Hepatocyte (in vitro differentiated cells): ENCODE measurements around the gene FMNL1. TPM values are rescaled to one million over a fixed set of nuclear protein-coding genes. Genes with fewer than 3 reads are reported as not detected.

ENCODE experiments used
- DNase-seq: peaks from one replicate; pipeline ENCODE4 v3.0.0-alpha.2; 2016; ENCODE audit warnings: low spot score
- H2AFZ ChIP-seq: fragments of 200-600 bp; sonication (generic); 2 replicates; pipeline ENCODE4 v1.6.0; 2016; ENCODE audit warnings: antibody characterized with exemption, mild to moderate bottlenecking
- H3K27ac ChIP-seq: fragments of 200-600 bp; sonication (generic); 2 replicates; pipeline ENCODE4 v1.5.1; 2016; ENCODE audit warnings: mild to moderate bottlenecking
- H3K27me3 ChIP-seq: fragments of 200-600 bp; sonication (generic); 2 replicates; pipeline ENCODE4 v1.6.1; 2016
- H3K36me3 ChIP-seq: fragments of 200-600 bp; sonication (generic); replicated peaks from 2 replicates; pipeline ENCODE4 v1.5.1; 2016; ENCODE audit warnings: low read depth; ENCODE audit not compliant: insufficient read depth
- H3K4me1 ChIP-seq: fragments of 200-600 bp; sonication (generic); 2 replicates; pipeline ENCODE4 v1.5.1; 2016; ENCODE audit warnings: mild to moderate bottlenecking, moderate library complexity; ENCODE audit not compliant: insufficient read depth
- H3K4me2 ChIP-seq: fragments of 200-600 bp; sonication (generic); 2 replicates; pipeline ENCODE4 v1.6.0; 2016
- H3K4me3 ChIP-seq: fragments of 200-600 bp; sonication (generic); 2 replicates; pipeline ENCODE4 v1.5.1; 2016; ENCODE audit warnings: mild to moderate bottlenecking
- H3K79me2 ChIP-seq: fragments of 200-600 bp; sonication (generic); 2 replicates; pipeline ENCODE4 v1.6.0; 2017; ENCODE audit warnings: mild to moderate bottlenecking
- H3K9me2 ChIP-seq: fragments of 200-600 bp; sonication (generic); replicated peaks from 2 replicates; pipeline ENCODE4 v1.6.0; 2017; ENCODE audit warnings: mild to moderate bottlenecking; ENCODE audit not compliant: insufficient read depth
- H3K9me3 ChIP-seq: fragments of 200-600 bp; sonication (generic); 2 replicates; pipeline ENCODE4 v1.5.1; 2016; ENCODE audit warnings: low read depth, mild to moderate bottlenecking
- H4K20me1 ChIP-seq: fragments of 200-600 bp; sonication (generic); 2 replicates; pipeline ENCODE4 v1.6.0; 2016; ENCODE audit warnings: mild to moderate bottlenecking; ENCODE audit not compliant: insufficient read depth, poor library complexity, severe bottlenecking
- CTCF ChIP-seq: fragments of 200-600 bp; sonication (generic); IDR thresholded peaks from 2 replicates; pipeline ENCODE4 v1.5.1; 2016; ENCODE audit warnings: antibody characterized with exemption, mild to moderate bottlenecking; ENCODE audit not compliant: poor library complexity
- EZH2 ChIP-seq: fragments of 200-600 bp; sonication (generic); IDR thresholded peaks from 2 replicates; pipeline ENCODE4 v1.6.1; 2016; ENCODE audit warnings: antibody characterized with exemption, mild to moderate bottlenecking, borderline replicate concordance
- EZH2phosphoT487 ChIP-seq: fragments of 200-600 bp; sonication (generic); IDR thresholded peaks from one replicate; pipeline ENCODE4 v1.6.1; 2018; ENCODE audit warnings: antibody characterized with exemption, mild to moderate bottlenecking, low read depth, moderate library complexity; ENCODE audit not compliant: unreplicated experiment, severe bottlenecking
- WGBS: methylation state at CpG from one replicate; pipeline ENCODE4 v1.1.6; 2016; ENCODE audit warnings: low lambda C conversion rate; ENCODE audit errors: missing lambda C conversion rate; 5-methylcytosine and 5-hydroxymethylcytosine counted together
- polyA plus RNA-seq: library from polyadenylated mRNA; unstranded; fragments of >200 nt; fragmentation: Nextera tagmentation; extraction: Ambion mirVana; gene quantifications from 2 replicates; pipeline ENCODE4 v1.2.1, GENCODE V29; 2016
- total RNA-seq: library from RNA; depleted of rRNA; stranded (reverse); fragments of >200 nt; gene quantifications from 2 replicates; pipeline ENCODE4 v1.2.3, GENCODE V29; 2014

Gene FMNL1
- total and polyA plus RNA-seq, 2 experiments from 2014 or later: 0.30 to 1.2 TPM

GRCh38 chr17:45253879-45254278 lies 32.2 kb downstream of the FMNL1 start:
- Histone ChIP-seq H3K9me2 (no peaks in the 10 kb centered on the region), H3K4me2 (no peak overlapping the region), H4K20me1 (no peaks in the 10 kb centered on the region), H3K4me3 (no peak overlapping the region), H3K27ac (no peak overlapping the region), H3K79me2 (peaks cover 2% of the 10 kb centered on the region), H3K9me3 (no peaks in the 10 kb centered on the region), H3K4me1 (peaks cover 1% of the 10 kb centered on the region), H3K36me3 (no peaks in the 10 kb centered on the region), H3K27me3 (no peaks in the 10 kb centered on the region), H2AFZ (no peak overlapping the region)
- DNase-seq: no peak
- WGBS: 97% methylated on average over 4 of the region's 4 CpGs
- TF ChIP-seq EZH2 (no peak), CTCF (no peak)

GRCh38 chr17:45255358-45255757 lies 33.7 kb downstream of the FMNL1 start:
- Histone ChIP-seq H3K79me2 (no peaks in the 10 kb centered on the region), H3K4me3 (no peak overlapping the region), H3K4me2 (no peak overlapping the region), H3K4me1 (no peaks in the 10 kb centered on the region), H3K9me2 (no peaks in the 10 kb centered on the region), H3K27me3 (no peaks in the 10 kb centered on the region), H2AFZ (no peak overlapping the region), H3K36me3 (no peaks in the 10 kb centered on the region), H3K9me3 (no peaks in the 10 kb centered on the region), H3K27ac (no peak overlapping the region), H4K20me1 (no peaks in the 10 kb centered on the region)
- TF ChIP-seq EZH2: no peak
- no peak for TF ChIP-seq EZH2phosphoT487
- no peak for TF ChIP-seq CTCF
- no peak for DNase-seq
- WGBS: 96% methylated on average over 8 of the region's 8 CpGs

- DNase-seq: no peak
- no peaks in the 10 kb centered on the region for H3K4me1 ChIP-seq
- no peak overlapping the region for H3K4me2 ChIP-seq
- TF ChIP-seq EZH2 (no peak), CTCF (no peak), EZH2phosphoT487 (no peak)
- H4K20me1 ChIP-seq: no peaks in the 10 kb centered on the region
- no peak overlapping the region for H2AFZ ChIP-seq
- no peaks in the 10 kb centered on the region for H3K9me3 ChIP-seq
- H3K9me2 ChIP-seq: no peaks in the 10 kb centered on the region
- H3K79me2 ChIP-seq: no peaks in the 10 kb centered on the region
- no peak overlapping the region for H3K4me3 ChIP-seq
- no peak overlapping the region for H3K27ac ChIP-seq
- no peaks in the 10 kb centered on the region for H3K36me3 ChIP-seq
- 80% methylated on average over 12 of the region's 14 CpGs for WGBS
- no peaks in the 10 kb centered on the region for H3K27me3 ChIP-seq
These were observed 34.7 kb downstream of the FMNL1 start for GRCh38 chr17:45256114-45256966.
